Cardiac muscle cell (in vitro differentiated cells and primary cell): ENCODE results near the gene SLX4. TPM values are rescaled to one million over a fixed set of nuclear protein-coding genes. Genes with fewer than 3 reads are reported as not detected.
"Not testable (repeated sequence)": the region's sequence is repeated elsewhere in the genome, so short reads cannot be mapped to it uniquely, and the experiment has no call there.

Experiments used
- DNase-seq, 2 donors: peaks; one replicate each; pipeline versions ENCODE4 v3.0.0 to v3.0.0-alpha.2; 2010 to 2017; ENCODE audit warnings: low read depth in 1 of 2, low spot score in 1 of 2
- H3K27ac ChIP-seq: fragments of 200-600 bp; sonication (generic); 2 replicates; pipeline ENCODE4 v1.5.1; 2016
- H3K27me3 ChIP-seq: fragments of 200-600 bp; sonication (generic); 2 replicates; pipeline ENCODE4 v1.6.0; 2016; ENCODE audit warnings: control low read depth
- H3K36me3 ChIP-seq: fragments of 200-600 bp; sonication (generic); 2 replicates; pipeline ENCODE4 v1.5.1; 2016; ENCODE audit warnings: control low read depth
- H3K4me1 ChIP-seq: fragments of 200-600 bp; sonication (generic); 2 replicates; pipeline ENCODE4 v1.8.1; 2017; ENCODE audit warnings: low read depth, mild to moderate bottlenecking, mixed run types
- H3K4me3 ChIP-seq: fragments of 200-600 bp; sonication (generic); 2 replicates; pipeline ENCODE4 v1.5.1; 2016; ENCODE audit warnings: mild to moderate bottlenecking
- H3K9me3 ChIP-seq: fragments of 200-600 bp; sonication (generic); 2 replicates; pipeline ENCODE4 v1.5.1; 2017; ENCODE audit warnings: low read depth, mild to moderate bottlenecking, control low read depth
- polyA plus RNA-seq: library from polyadenylated mRNA; unstranded; fragments of >200 nt; fragmentation: Nextera tagmentation; extraction: Ambion mirVana; gene quantifications from 2 replicates; pipeline ENCODE4 v1.2.1, GENCODE V29; 2016
- total RNA-seq: library from RNA; depleted of rRNA; stranded (reverse); fragments of >200 nt; gene quantifications from 2 replicates; pipeline ENCODE4 v1.2.3, GENCODE V29; 2016
- TF ChIP-seq, protein P1 (sequence below): IDR thresholded peaks from 2 replicates; pipeline ENCODE4 v1.5.1; 2012; ENCODE audit warnings: low read depth, mild to moderate bottlenecking, low read length

Gene SLX4
- total and polyA plus RNA-seq, 2 experiments from 2014 or later = 3.6 to 7.2 TPM

DNA sequence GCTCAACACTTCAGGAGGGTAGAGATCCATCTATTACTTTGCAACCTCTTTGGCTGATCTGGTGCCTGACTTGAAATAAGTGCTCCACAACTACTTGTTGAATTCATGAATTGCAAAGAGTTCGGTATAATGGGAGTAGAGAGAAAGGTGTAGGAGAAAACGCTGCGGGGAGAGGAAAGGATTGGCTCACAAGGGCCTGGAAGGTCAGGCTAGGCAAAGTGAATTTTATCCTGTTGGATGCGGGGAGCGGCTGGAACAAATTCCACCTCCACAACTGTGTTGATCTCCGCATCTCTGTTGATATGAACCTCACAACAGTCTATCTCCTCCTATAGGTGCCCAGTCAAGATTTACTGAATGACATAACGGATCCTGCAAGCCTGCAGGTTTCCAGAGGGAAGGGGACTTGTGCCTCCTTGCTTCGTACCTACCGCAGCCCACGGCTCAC lies 684 bp downstream of the SLX4 start:
- Histone ChIP-seq H3K4me3 (peak overlapping the region; percentile 84), H3K27me3 (no peaks in the 10 kb centered on the region), H3K27ac (peak overlapping the region; percentile 69), H3K9me3 (no peaks in the 10 kb centered on the region), H3K36me3 (no peaks in the 10 kb centered on the region), H3K4me1 (peaks cover 14% of the 10 kb centered on the region)
- DNase-seq = peak in 1 of 2 donors; percentile 48
- TF ChIP-seq, protein P1, sequence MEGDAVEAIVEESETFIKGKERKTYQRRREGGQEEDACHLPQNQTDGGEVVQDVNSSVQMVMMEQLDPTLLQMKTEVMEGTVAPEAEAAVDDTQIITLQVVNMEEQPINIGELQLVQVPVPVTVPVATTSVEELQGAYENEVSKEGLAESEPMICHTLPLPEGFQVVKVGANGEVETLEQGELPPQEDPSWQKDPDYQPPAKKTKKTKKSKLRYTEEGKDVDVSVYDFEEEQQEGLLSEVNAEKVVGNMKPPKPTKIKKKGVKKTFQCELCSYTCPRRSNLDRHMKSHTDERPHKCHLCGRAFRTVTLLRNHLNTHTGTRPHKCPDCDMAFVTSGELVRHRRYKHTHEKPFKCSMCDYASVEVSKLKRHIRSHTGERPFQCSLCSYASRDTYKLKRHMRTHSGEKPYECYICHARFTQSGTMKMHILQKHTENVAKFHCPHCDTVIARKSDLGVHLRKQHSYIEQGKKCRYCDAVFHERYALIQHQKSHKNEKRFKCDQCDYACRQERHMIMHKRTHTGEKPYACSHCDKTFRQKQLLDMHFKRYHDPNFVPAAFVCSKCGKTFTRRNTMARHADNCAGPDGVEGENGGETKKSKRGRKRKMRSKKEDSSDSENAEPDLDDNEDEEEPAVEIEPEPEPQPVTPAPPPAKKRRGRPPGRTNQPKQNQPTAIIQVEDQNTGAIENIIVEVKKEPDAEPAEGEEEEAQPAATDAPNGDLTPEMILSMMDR = no peak

DNA sequence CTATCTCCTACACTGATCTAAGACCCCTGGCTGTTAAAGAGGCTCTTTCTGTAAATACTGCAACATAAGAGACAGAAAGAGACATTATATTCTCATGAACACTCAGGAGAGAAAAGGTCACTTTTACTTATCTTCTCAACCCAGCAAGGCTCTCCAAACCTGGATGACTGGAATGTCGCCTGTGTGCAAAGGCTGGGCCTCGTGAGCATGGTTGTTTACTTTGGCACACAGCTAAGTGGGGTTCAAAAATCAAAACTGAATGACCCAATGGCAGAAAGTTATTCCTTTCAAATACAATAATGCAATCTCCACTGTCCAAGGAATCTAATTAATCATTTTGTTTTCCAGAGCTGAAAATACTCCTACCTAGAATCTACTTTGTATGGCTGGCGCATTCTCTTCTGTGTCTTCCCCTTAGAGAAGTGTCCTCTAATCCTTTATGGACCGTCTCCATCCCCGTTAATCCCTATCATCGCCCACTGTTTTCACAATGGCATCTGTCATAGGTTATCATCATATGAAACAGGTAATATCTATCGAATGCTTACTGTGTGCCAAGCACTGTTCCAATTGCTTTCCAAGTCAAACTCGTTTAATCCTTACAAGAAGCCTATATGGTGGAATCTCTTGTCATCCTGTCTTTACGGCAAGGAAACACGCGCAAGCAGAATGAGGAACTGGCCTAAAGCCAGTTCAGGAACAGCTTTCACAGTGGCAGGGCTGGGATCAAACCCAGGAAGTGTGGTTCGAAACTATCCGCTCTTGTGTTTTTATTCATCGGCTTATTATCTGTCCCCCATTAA lies 1.3 kb downstream of the SLX4 start:
- Histone ChIP-seq H3K27ac (peak overlapping the region; percentile 69), H3K36me3 (no peaks in the 10 kb centered on the region), H3K9me3 (no peaks in the 10 kb centered on the region), H3K4me3 (no peak overlapping the region), H3K27me3 (no peaks in the 10 kb centered on the region), H3K4me1 (peaks cover 14% of the 10 kb centered on the region)
- TF ChIP-seq, protein P1 = no peak
- peak in 1 of 2 donors; percentile 24 for DNase-seq

DNA sequence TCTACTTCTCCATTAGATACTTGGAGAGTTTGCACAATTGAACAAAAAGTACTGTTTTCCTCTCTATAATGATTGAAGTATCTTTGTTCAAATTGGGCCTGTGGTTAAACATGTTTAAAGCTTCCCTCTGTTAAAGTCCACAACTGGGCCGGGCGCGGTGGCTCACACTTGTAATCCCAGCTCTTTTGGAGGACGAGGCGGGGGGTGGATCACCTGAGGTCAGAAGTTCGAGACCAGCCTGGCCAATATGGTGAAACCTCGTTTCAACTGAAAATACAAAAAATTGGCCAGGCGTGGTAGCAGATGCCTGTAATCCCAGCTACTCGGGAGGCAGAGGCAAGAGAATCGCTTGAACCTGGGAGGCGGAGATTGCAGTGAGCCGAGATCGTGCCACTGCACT lies 2.4 kb downstream of the SLX4 start:
- not testable (repeated sequence) for DNase-seq, H3K27ac ChIP-seq

DNA sequence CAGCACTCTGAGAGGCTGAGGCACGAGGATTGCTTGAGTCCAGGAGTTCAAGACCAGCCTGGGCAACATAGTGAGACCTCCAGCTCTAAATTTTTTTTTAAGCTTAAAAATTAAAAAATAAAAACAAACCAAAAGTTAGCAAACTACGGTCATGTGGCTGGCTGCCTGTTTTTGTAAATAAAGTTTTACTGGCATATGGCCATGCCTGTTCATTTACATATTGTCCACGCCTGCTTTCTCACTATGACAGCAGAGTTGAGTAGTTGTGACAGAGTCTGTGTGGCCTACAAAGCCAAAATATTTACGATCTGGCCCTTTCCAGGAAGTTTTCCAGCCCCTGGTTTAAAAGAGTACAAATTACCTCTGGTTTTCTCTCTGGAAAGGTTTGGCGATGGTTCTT lies 3.3 kb downstream of the SLX4 start:
- no peak for DNase-seq
- H3K4me3 ChIP-seq = no peak overlapping the region
- no peaks in the 10 kb centered on the region for H3K27me3 ChIP-seq
- no peak overlapping the region for H3K27ac ChIP-seq
- TF ChIP-seq, protein P1 = no peak
- H3K9me3 ChIP-seq = no peaks in the 10 kb centered on the region
- H3K4me1 ChIP-seq = peaks cover 14% of the 10 kb centered on the region
- H3K36me3 ChIP-seq = peaks cover 6% of the 10 kb centered on the region

More for the DNA sequence above, 2.4 kb downstream of the SLX4 start:
- not testable (repeated sequence) for H3K4me3 ChIP-seq, H3K27me3 ChIP-seq, H3K36me3 ChIP-seq, H3K9me3 ChIP-seq
- H3K4me1 ChIP-seq = peaks cover 14% of the 10 kb centered on the region

DNA sequence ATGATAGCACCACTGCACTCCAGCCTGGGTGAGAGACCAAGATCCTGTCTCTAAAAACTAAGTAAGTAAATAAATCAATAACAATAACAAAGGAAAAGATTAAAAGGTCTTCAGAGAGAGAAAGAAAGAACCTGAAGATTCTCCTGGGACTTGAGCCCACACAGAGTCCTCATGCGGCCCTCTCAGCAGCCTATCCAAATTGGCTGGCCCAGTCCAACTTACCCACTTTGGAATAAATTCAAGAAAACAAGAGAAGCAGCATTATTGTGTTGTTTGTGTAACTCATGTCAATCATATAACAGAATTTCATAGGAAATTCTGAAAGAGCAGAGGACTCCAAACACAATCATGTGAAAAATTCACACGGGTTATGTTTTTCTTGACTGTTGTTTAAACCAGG lies 3.8 kb downstream of the SLX4 start:
- peaks cover 14% of the 10 kb centered on the region for H3K4me1 ChIP-seq
- peaks cover 6% of the 10 kb centered on the region for H3K36me3 ChIP-seq
- no peak for DNase-seq
- H3K9me3 ChIP-seq = no peaks in the 10 kb centered on the region
- no peak overlapping the region for H3K27ac ChIP-seq
- TF ChIP-seq, protein P1 = no peak
- H3K27me3 ChIP-seq = no peaks in the 10 kb centered on the region
- H3K4me3 ChIP-seq = no peak overlapping the region

DNA sequence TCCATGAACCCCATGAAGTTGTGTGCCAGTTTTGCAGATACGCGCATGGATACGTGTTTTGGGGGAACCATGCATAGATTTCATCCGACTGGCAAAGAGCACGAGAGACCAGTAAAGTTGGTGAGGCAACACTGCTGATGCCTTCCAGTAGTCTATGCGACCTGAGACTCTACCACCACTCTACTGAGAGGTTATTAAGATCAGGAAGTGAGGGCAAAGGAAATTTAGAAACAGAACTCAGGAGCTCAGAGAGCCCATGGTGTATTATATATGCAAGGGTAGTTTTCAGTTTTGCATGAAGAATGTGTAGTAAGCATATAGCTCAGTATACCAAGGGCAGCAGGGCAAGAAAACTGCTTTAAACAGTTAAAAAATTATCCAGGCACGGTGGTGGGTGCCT lies 4.2 kb downstream of the SLX4 start:
- no peak for DNase-seq
- Histone ChIP-seq H3K27ac (no peak overlapping the region), H3K9me3 (no peaks in the 10 kb centered on the region), H3K4me3 (no peak overlapping the region), H3K4me1 (peaks cover 14% of the 10 kb centered on the region), H3K36me3 (peaks cover 6% of the 10 kb centered on the region), H3K27me3 (no peaks in the 10 kb centered on the region)
- TF ChIP-seq, protein P1 = no peak
